Ovary (tissue), 9 donors: ENCODE results near the gene EXOC6B. TPM values are rescaled to one million over a fixed set of nuclear protein-coding genes. Genes with fewer than 3 reads are reported as not detected.

Source experiments
- DNase-seq, 5 donors: peaks; one replicate each; pipeline ENCODE4 v3.0.0-alpha.2; 2019 to 2020
- H3K27ac ChIP-seq, 2 donors: fragments of 200-600 bp; one replicate each; pipeline versions ENCODE4 v1.5.1 to v1.8.0; 2019 to 2022
- H3K27me3 ChIP-seq: fragments of 200-600 bp; one replicate; pipeline ENCODE4 v1.8.0; 2022
- H3K36me3 ChIP-seq: fragments of 200-600 bp; sonication (generic); one replicate; pipeline ENCODE4 v1.5.1; 2019
- H3K4me1 ChIP-seq: one replicate; pipeline ENCODE4 v1.8.1; 2013; ENCODE audit warnings: mild to moderate bottlenecking, moderate library complexity; ENCODE audit not compliant: insufficient read depth
- H3K4me3 ChIP-seq: fragments of 200-600 bp; sonication (generic); one replicate; pipeline ENCODE4 v1.5.1; 2017
- H3K9me3 ChIP-seq, 2 donors: fragments of 200-600 bp in 1 of 2; sonication (generic) in 1 of 2; one replicate each; pipeline versions ENCODE4 v1.5.1 to v1.8.1; 2013 to 2019; ENCODE audit warnings: mild to moderate bottlenecking in 1 of 2, moderate library complexity in 1 of 2
- CTCF ChIP-seq, 3 donors: fragments of 450-650 bp in 2 of 3; fragments of 200-600 bp in 1 of 3; IDR thresholded peaks; one replicate each; pipeline versions ENCODE4 v1.5.1 to v1.8.0; 2016 to 2022; ENCODE audit warnings: antibody characterized with exemption in 3 of 3, mild to moderate bottlenecking in 1 of 3
- EP300 ChIP-seq: sonication (generic); formaldehyde crosslinking; IDR thresholded peaks from one replicate; pipeline ENCODE4 v1.6.1; 2017; ENCODE audit warnings: antibody characterized with exemption
- POLR2A ChIP-seq: fragments of 450-650 bp; IDR thresholded peaks from one replicate; pipeline ENCODE4 v1.6.1; 2017; ENCODE audit warnings: antibody characterized with exemption, mild to moderate bottlenecking, moderate library complexity
- WGBS, 3 donors: extraction: QIAGEN DNeasy Blood & Tissue Kit in 1 of 3; methylation state at CpG; one replicate each; pipeline versions ENCODE4 v1.1.5 to v1.1.7; 2013 to 2017; 5-methylcytosine and 5-hydroxymethylcytosine counted together
- intact Hi-C, 4 donors: fragments of 100-400 bp; cut with DNase I; formaldehyde crosslinking; loops; one replicate each; pipeline versions ENCODE4 v1.11.0 to v1.15.1; 2022 to 2023
- polyA plus RNA-seq, 2 donors: library from polyadenylated mRNA; stranded (reverse); fragments of 200-250 nt in 1 of 2; fragments of 350-450 nt in 1 of 2; fragmentation: Illumina TruSeq in 1 of 2; extraction: RNeasy Lipid Tissue Mini Kit (QIAGEN cat#74804) in 1 of 2; gene quantifications; one replicate each; pipeline ENCODE4 v1.2.3, GENCODE V29; 2013 to 2014
- total RNA-seq, 7 donors: library from RNA; depleted of rRNA in 2 of 7; stranded (reverse); fragments of >200 nt in 2 of 7; fragmentation: NEBNext Ultra II Directional in 3 of 7; extraction: Animal tissue kit (Norgen Biotek cat#: 25700) in 3 of 7; gene quantifications; one replicate each; pipeline versions ENCODE4 v1.1.0 to v1.2.4, GENCODE V29; 2016 to 2023
- donor health status: DM: no; HTN: no; CAD: no; lungs with moderate emphysema.
- donor health status: DM: no; HTN: no; CAD: no.
- donor health status: Bipolar disorder and iron deficiency.
- donor health status: DM: yes; HTN: yes; CAD: no.
- donor health status: DM: no; HTN: no; CAD: no.
- donor health status: DM: yes; HTN: yes; CAD: no.

Gene EXOC6B
- total and polyA plus RNA-seq, 9 donors: 11.9 to 84.9 (median 57.8) TPM

DNA sequence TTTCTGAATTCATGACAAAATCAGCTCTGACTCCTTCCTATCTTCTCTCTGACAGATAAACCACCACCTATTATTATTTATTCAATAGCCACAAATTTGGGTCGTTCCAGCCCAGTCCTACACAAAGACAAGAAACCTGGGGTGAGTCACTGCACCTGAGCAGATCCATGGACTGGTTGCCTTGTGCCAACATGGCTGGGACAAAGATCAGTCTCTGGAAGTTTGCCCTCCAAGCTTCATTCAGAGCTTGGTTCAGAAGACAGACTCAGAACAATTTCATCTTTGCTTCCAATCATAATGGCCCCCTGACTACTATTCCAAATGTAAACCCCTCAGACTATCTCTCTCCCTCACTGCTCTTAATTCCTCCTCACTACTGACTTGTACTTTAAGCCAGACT is 9.6 kb upstream of the EXOC6B start:
- intact Hi-C loops: no loop called here
- no peak for DNase-seq
- H3K27ac ChIP-seq: no peak overlapping the region
- TF ChIP-seq POLR2A: no peak
- TF ChIP-seq EP300: no peak
- no peak for TF ChIP-seq CTCF (IDR thresholded peaks at IDR 0.05)
- H3K36me3 ChIP-seq: no peaks in the 10 kb centered on the region
- no peaks in the 10 kb centered on the region for H3K27me3 ChIP-seq
- WGBS, 3 donors: 71 to 75% (median 74%) methylated on average over 1 of the region's 1 CpG
- no peaks in the 10 kb centered on the region for H3K9me3 ChIP-seq
- H3K4me3 ChIP-seq: no peak overlapping the region
- H3K4me1 ChIP-seq: no peaks in the 10 kb centered on the region

GRCh38 chr2:72834596-72834995 is 8.8 kb upstream of the EXOC6B start:
- Histone ChIP-seq H3K27me3 (no peaks in the 10 kb centered on the region), H3K27ac (no peak overlapping the region), H3K4me1 (no peaks in the 10 kb centered on the region), H3K36me3 (no peaks in the 10 kb centered on the region), H3K9me3 (no peaks in the 10 kb centered on the region), H3K4me3 (no peak overlapping the region)
- 62 to 87% (median 83%) methylated on average over 1 of the region's 1 CpG for WGBS, 3 donors
- intact Hi-C loops: no loop called here
- TF ChIP-seq EP300 (no peak), POLR2A (no peak), CTCF (IDR thresholded peaks at IDR 0.05) (no peak)
- DNase-seq: no peak

- Histone ChIP-seq H3K4me1 (peaks cover 2% of the 10 kb centered on the region), H3K4me3 (no peak overlapping the region), H3K36me3 (no peaks in the 10 kb centered on the region), H3K27ac (no peak overlapping the region), H3K9me3 (no peaks in the 10 kb centered on the region), H3K27me3 (no peaks in the 10 kb centered on the region)
- DNase-seq: no peak
- WGBS, 3 donors: 80 to 83% (median 81%) methylated on average over 5 of the region's 5 CpGs
- TF ChIP-seq EP300: no peak
- TF ChIP-seq CTCF (IDR thresholded peaks at IDR 0.05): no peak
- no peak for TF ChIP-seq POLR2A
- intact Hi-C loops: no loop called here
These were observed 7.4 kb upstream of the EXOC6B start for GRCh38 chr2:72833084-72833714.

DNA sequence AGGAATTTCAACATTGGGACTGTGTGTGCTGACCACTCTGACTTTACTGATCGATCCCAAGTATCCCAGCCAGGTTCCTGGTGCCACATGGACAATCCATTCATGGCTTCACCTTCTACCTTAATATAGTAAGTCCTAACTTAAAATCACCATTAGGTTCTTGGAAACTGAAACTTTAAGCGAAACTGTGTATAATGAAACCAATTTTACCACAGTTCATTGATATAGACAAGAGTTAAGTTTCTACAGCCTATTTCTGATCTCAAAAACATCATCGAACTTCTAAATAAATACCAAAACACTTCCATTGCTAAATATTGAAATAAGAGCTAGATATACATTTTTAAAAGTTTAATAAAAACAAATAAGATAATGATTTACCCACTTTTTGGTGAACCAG is 4.4 kb upstream of the EXOC6B start:
- Histone ChIP-seq H3K9me3 (no peaks in the 10 kb centered on the region), H3K27ac (no peak overlapping the region), H3K27me3 (no peaks in the 10 kb centered on the region), H3K36me3 (no peaks in the 10 kb centered on the region), H3K4me3 (no peak overlapping the region), H3K4me1 (peaks cover 2% of the 10 kb centered on the region)
- intact Hi-C loops: no loop called here
- TF ChIP-seq EP300 (no peak), CTCF (IDR thresholded peaks at IDR 0.05) (no peak), POLR2A (no peak)
- no peak for DNase-seq
- WGBS, 3 donors: 73 to 80% (median 80%) methylated on average over 3 of the region's 3 CpGs
